Thoracic aorta (tissue), 2 donors: Measurements from ENCODE around the gene PCBP3. TPM values are rescaled to one million over a fixed set of nuclear protein-coding genes. Genes with fewer than 3 reads are reported as not detected.

Source experiments
- ATAC-seq: fragments of 150-250 bp; one replicate; pipeline ENCODE4 v1.8.0; 2017; ENCODE audit warnings: low read depth; ENCODE audit not compliant: insufficient number of reproducible peaks, low FRiP score
- DNase-seq: peaks from one replicate; pipeline ENCODE4 v3.0.0-alpha.2; 2020; ENCODE audit warnings: low spot score
- H3K27ac ChIP-seq, 2 donors: fragments of 200-600 bp; sonication (generic); 1 replicate in 1 of 2; 2 replicates in 1 of 2; pipeline ENCODE4 v1.5.1; 2016; ENCODE audit warnings: mild to moderate bottlenecking in 2 of 2, moderate library complexity in 2 of 2
- H3K27me3 ChIP-seq: fragments of 200-600 bp; sonication (generic); replicated peaks from 2 replicates; pipeline ENCODE4 v1.6.0; 2016; ENCODE audit warnings: mild to moderate bottlenecking; ENCODE audit not compliant: insufficient read depth
- H3K36me3 ChIP-seq: fragments of 200-600 bp; sonication (generic); one replicate; pipeline ENCODE4 v1.5.1; 2016
- H3K4me1 ChIP-seq, 2 donors: fragments of 200-600 bp; sonication (generic); 1 replicate in 1 of 2; 2 replicates in 1 of 2; pipeline versions ENCODE4 v1.5.1 to v1.6.0; 2016; ENCODE audit warnings: low read depth in 2 of 2, mild to moderate bottlenecking in 1 of 2; ENCODE audit not compliant: control insufficient read depth in 1 of 2
- H3K4me3 ChIP-seq: fragments of 200-600 bp; sonication (generic); 2 replicates; pipeline ENCODE4 v1.5.1; 2016; ENCODE audit warnings: mild to moderate bottlenecking
- H3K9me3 ChIP-seq: fragments of 200-600 bp; sonication (generic); 2 replicates; pipeline ENCODE4 v1.5.1; 2016
- total RNA-seq, 2 donors: library from RNA; depleted of rRNA; stranded (reverse); fragments of >200 nt; gene quantifications; one replicate each; pipeline versions ENCODE4 v1.1.0 to v1.2.3, GENCODE V29; 2016
- TF ChIP-seq, protein P1 (sequence below): fragments of 200-600 bp; sonication (generic); IDR thresholded peaks from one replicate; pipeline ENCODE4 v1.5.1; 2019; ENCODE audit warnings: antibody characterized with exemption

The PCBP3 gene
- total RNA-seq, 2 donors from 2014 or later, result 4.5 to 28.4 TPM

DNA sequence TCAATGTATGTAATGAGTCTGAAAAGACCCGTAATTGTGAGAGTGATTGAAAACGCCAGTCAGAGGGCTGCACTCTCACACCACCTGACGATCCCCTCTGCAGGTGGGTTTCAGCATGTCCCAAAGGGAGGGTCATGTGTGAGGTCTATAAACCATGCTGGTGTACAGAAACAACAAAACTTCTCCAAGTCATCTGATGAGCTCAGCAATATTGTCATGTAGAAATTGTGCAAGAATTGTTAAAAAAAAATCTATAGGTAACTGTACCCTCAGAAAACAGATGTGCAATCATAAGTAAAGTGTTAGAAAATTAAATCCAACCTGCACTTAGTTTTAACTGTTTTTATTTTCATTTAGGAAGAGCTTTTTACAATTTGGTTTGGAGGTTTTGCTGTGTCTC lies 152.5 kb downstream of the PCBP3 start:
- TF ChIP-seq, protein P1, sequence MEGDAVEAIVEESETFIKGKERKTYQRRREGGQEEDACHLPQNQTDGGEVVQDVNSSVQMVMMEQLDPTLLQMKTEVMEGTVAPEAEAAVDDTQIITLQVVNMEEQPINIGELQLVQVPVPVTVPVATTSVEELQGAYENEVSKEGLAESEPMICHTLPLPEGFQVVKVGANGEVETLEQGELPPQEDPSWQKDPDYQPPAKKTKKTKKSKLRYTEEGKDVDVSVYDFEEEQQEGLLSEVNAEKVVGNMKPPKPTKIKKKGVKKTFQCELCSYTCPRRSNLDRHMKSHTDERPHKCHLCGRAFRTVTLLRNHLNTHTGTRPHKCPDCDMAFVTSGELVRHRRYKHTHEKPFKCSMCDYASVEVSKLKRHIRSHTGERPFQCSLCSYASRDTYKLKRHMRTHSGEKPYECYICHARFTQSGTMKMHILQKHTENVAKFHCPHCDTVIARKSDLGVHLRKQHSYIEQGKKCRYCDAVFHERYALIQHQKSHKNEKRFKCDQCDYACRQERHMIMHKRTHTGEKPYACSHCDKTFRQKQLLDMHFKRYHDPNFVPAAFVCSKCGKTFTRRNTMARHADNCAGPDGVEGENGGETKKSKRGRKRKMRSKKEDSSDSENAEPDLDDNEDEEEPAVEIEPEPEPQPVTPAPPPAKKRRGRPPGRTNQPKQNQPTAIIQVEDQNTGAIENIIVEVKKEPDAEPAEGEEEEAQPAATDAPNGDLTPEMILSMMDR, result no peak

DNA sequence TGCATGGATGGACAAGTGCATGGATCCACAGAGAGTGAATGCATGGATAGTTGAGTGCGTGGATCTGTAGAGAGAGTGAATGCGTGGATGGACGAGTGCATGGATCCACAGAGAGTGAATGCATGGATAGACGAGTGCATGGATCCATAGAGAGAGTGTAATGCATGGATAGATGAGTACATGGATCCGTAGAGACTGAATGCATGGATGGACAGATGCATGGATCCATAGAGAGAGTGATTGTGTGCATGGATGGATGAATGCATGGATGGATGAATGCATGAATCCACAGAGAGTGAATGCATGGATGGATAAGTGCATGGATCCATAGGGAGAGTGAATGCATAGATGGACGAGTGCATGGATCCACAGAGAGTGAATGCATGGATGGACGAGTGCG lies 153.8 kb downstream of the PCBP3 start:
- no peak for DNase-seq
- ATAC-seq, result no peak

More for the DNA sequence above, 152.5 kb downstream of the PCBP3 start:
- H3K9me3 ChIP-seq, result no peaks in the 10 kb centered on the region
- no peak overlapping the region for H3K27ac ChIP-seq
- H3K4me3 ChIP-seq, result no peak overlapping the region
- no peaks in the 10 kb centered on the region for H3K27me3 ChIP-seq
- ATAC-seq (no peak), DNase-seq (no peak)
- no peaks in the 10 kb centered on the region for H3K4me1 ChIP-seq
- no peaks in the 10 kb centered on the region for H3K36me3 ChIP-seq

DNA sequence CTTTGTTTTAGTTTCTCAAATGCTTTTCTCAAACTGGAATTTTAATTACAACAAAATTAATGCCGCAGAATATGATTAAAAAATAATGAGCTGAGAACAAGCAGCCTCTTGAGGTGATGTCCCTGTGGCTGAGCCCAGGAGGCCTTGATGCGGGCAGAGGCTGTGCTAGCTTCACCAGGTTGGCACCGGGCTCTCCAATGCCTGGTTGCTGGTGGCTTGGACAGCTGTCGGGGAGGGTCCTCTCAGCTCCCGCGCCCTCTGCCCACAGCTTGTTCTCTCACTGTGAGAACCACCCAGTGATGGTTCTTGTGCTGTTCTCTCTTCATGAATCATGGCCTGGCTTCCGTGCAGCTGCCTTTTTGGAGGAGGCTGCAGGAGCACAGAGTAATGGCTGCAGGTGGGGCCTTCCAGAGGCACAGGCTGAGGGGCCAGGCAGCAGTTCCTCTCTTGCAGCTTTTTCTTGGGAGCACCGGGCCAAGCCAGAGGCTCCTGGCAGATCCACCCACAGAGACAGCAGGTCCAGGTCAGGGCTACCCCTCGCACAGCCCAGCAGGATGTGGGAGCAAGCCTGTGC lies 156.3 kb downstream of the PCBP3 start:
- Histone ChIP-seq H3K4me3 (no peak overlapping the region), H3K27ac (no peak overlapping the region), H3K36me3 (no peaks in the 10 kb centered on the region), H3K27me3 (no peaks in the 10 kb centered on the region), H3K4me1 (no peaks in the 10 kb centered on the region), H3K9me3 (no peaks in the 10 kb centered on the region)
- ATAC-seq (no peak), DNase-seq (no peak)
- TF ChIP-seq, protein P1, result no peak

More for the DNA sequence above, 153.8 kb downstream of the PCBP3 start:
- TF ChIP-seq, protein P1, result no peak
- Histone ChIP-seq H3K27ac (no peak overlapping the region), H3K9me3 (no peaks in the 10 kb centered on the region), H3K36me3 (no peaks in the 10 kb centered on the region), H3K27me3 (no peaks in the 10 kb centered on the region), H3K4me1 (no peaks in the 10 kb centered on the region), H3K4me3 (no peak overlapping the region)

DNA sequence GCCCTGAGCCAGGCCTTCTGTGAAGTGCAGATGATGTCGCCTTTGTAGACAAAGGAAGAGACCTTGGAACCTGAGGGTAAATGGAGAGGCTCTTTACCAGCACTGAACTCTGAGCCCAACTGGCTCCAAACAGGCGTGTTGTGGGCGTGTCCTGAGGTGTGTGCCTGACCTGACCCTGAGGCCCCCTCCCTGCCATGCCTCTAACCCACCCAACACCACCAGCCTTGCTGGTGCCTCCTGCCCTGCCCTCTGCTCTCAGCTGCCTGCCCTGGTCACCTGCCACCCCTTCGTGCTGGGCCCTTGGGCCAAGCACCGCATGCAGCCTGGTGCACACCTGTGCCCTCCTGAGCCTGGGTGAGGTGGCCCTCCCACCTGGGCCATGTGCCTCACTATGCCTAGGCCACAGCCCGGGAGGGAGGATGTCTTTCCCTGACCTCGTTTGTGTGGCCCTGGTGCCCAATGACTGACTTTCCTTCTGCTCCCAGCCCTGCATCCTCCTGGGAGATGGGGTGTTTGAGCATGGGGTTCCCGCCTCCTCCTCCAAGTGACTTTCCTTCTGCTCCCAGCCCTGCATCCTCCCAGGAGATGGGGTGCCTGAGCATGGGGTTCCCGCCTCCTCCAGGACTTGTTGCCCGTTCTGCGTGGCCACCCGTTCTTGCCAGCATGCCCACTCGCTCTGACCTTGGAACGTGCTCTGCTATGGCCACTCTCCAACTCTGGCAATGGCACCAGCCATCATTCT lies 157.0 kb downstream of the PCBP3 start:
- Histone ChIP-seq H3K36me3 (no peaks in the 10 kb centered on the region), H3K27me3 (no peaks in the 10 kb centered on the region), H3K4me3 (no peak overlapping the region), H3K27ac (no peak overlapping the region), H3K9me3 (no peaks in the 10 kb centered on the region), H3K4me1 (no peaks in the 10 kb centered on the region)
- TF ChIP-seq, protein P1, result no peak
- ATAC-seq (no peak), DNase-seq (no peak)

DNA sequence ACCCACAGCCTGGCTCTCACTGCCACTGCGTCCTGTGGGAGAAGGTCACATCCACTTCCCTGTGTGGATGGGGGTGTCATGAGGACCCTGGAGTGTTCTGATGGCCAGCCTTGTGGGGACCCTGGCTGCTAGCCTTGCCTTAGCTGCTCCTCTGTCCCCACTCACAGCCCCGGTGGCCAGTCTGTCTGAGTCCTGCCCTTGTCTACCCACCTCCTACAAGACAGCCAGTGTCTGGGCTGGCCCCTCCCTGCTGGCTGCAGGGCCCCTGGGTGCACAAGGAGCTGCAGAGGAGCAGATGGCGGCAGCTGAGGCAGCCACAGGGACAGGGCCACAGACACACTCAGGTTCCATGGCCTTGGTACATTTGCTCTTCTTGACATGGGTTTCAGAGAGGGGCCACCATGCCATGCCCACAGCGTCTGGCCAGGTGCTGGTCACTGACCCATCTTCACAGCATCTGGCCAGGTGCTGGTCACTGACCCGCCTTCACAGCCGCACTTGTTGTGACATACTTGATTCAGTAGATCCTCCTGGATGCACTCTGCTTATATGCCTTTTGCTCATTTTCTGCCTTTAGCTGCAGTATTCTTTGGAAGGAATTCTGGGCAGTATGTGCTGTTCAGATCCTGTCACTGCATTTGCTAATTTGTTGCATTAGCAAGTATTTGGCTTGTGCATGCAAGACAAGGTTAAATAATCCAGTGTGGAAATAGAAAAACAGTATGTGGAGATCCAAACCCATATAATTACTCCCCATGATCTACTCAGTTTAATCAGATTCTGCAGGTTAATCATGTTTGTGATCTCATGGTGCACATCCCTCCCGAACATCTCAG lies 157.8 kb downstream of the PCBP3 start:
- H3K36me3 ChIP-seq, result no peaks in the 10 kb centered on the region
- no peak for DNase-seq
- no peaks in the 10 kb centered on the region for H3K9me3 ChIP-seq
- no peak overlapping the region for H3K4me3 ChIP-seq
- TF ChIP-seq, protein P1, result no peak
- no peaks in the 10 kb centered on the region for H3K27me3 ChIP-seq
- H3K4me1 ChIP-seq, result no peaks in the 10 kb centered on the region
- no peak for ATAC-seq
- no peak overlapping the region for H3K27ac ChIP-seq
